ENCODE results near the gene CPA2.
"Not testable (repeated sequence)": the region's sequence is repeated elsewhere in the genome, so short reads cannot be mapped to it uniquely, and the experiment has no call there.

Gene CPA2

GRCh38 chr7:130266258-130266960 lies at the start of gene CPA2:
CPA2 (plus strand) TSS chr7:130266863; CDS start chr7:130266882, 19 bp downstream.
- peaks cover under 1% of the 10 kb centered on the region for H3K4me1 ChIP-seq (ENCODE audit: control insufficient read depth, insufficient read depth, low read length)
- no peak within 1 kb of the TSS for H3K4me3 ChIP-seq (ENCODE audit: low read depth, low read length)
- H3K9me3 ChIP-seq (ENCODE audit: control insufficient read depth, insufficient read depth, low read length), result no peaks in the 10 kb centered on the region
- no peak within 1 kb of the TSS for H3K9ac ChIP-seq (ENCODE audit: low read depth, low read length)
- H3K36me3 ChIP-seq (ENCODE audit: control insufficient read depth, insufficient read depth, low read length), result no peaks in the 10 kb centered on the region
- H3K27me3 ChIP-seq (ENCODE audit: control insufficient read depth, insufficient read depth, low read length), result no peaks in the 10 kb centered on the region

DNA sequence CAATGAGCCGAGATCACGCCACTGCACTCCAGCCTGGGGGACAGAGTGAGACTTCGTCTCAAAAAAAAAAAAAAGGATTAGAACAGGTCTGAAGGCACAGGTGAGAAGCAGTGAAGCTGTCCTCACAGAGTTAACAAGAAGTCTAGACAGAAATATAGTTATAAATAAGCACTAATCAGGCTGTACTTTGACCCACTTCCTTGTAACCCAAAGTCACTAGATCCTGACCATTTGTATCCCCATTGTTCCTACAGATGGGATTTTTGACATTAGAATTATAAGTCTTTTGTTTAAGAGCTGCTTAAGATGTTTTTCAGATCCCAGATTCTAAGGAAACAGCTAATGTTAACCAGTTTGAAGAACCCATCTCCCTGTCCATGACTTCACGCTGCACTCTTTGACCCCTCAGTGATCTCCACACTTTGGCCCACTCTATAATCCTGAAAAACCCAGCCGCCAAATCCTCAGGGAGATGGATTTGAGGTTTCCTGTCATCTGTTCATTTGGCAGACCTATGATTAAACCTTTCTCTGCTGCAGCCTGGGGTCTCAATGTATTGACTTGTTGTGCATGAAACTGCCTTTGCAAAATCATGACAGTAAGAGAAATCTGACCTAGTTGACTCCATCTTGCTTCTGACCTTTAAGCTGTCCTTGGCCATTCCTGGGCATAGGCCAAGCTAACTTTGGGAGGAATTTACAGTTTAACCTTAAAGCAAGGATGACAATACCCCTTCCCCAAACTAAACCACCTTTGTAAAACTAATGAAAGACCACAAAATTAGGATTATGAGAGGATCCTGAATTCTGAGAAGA lies 47.6 kb upstream of the CPA2 start:
- Histone ChIP-seq H3K4me3 (ENCODE audit: low read depth, low read length) (no peak overlapping the region), H3K9me3 (ENCODE audit: control insufficient read depth, insufficient read depth, low read length) (no peaks in the 10 kb centered on the region), H3K4me1 (ENCODE audit: control insufficient read depth, insufficient read depth, low read length) (no peaks in the 10 kb centered on the region), H3K27me3 (ENCODE audit: control insufficient read depth, insufficient read depth, low read length) (no peaks in the 10 kb centered on the region), H3K9ac (ENCODE audit: low read depth, low read length) (no peak overlapping the region), H3K36me3 (ENCODE audit: control insufficient read depth, insufficient read depth, low read length) (no peaks in the 10 kb centered on the region)

- Histone ChIP-seq H3K36me3 (ENCODE audit: control insufficient read depth, insufficient read depth, low read length) (no peaks in the 10 kb centered on the region), H3K27me3 (ENCODE audit: control insufficient read depth, insufficient read depth, low read length) (no peaks in the 10 kb centered on the region), H3K9me3 (ENCODE audit: control insufficient read depth, insufficient read depth, low read length) (no peaks in the 10 kb centered on the region), H3K9ac (ENCODE audit: low read depth, low read length) (no peak overlapping the region), H3K4me1 (ENCODE audit: control insufficient read depth, insufficient read depth, low read length) (no peaks in the 10 kb centered on the region), H3K4me3 (ENCODE audit: low read depth, low read length) (no peak overlapping the region)
These were observed 46.8 kb upstream of the CPA2 start for GRCh38 chr7:130219871-130220270.

DNA sequence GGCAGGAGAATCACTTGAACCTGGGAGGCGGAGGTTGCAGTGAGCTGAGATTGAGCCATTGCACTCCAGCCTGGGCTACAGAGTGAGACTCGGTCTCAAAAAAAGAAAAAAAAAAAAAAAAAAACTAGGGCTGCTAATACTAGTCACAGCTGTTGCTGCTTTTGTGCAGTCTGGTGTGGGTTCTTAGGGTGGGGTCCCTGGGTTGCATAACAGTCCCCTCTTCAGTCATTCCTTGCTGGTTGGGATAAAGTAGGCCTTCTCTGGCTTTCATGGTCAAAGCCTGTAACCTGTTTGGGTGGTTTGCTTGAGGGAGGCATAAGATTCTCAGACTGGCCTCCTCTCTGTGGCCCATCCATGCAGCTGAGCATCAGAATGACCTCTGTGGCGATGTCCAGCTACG lies 44.9 kb upstream of the CPA2 start:
- no peaks in the 10 kb centered on the region for H3K36me3 ChIP-seq (ENCODE audit: control insufficient read depth, insufficient read depth, low read length)
- H3K9ac ChIP-seq (ENCODE audit: low read depth, low read length), result no peak overlapping the region
- no peak overlapping the region for H3K4me3 ChIP-seq (ENCODE audit: low read depth, low read length)
- H3K9me3 ChIP-seq (ENCODE audit: control insufficient read depth, insufficient read depth, low read length), result no peaks in the 10 kb centered on the region
- no peaks in the 10 kb centered on the region for H3K27me3 ChIP-seq (ENCODE audit: control insufficient read depth, insufficient read depth, low read length)
- no peaks in the 10 kb centered on the region for H3K4me1 ChIP-seq (ENCODE audit: control insufficient read depth, insufficient read depth, low read length)

GRCh38 chr7:130223646-130224045 lies 43.0 kb upstream of the CPA2 start:
- peaks cover 6% of the 10 kb centered on the region for H3K4me1 ChIP-seq (ENCODE audit: control insufficient read depth, insufficient read depth, low read length)
- H3K9ac ChIP-seq (ENCODE audit: low read depth, low read length), result no peak overlapping the region
- no peaks in the 10 kb centered on the region for H3K36me3 ChIP-seq (ENCODE audit: control insufficient read depth, insufficient read depth, low read length)
- no peak overlapping the region for H3K4me3 ChIP-seq (ENCODE audit: low read depth, low read length)
- H3K27me3 ChIP-seq (ENCODE audit: control insufficient read depth, insufficient read depth, low read length), result no peaks in the 10 kb centered on the region
- no peaks in the 10 kb centered on the region for H3K9me3 ChIP-seq (ENCODE audit: control insufficient read depth, insufficient read depth, low read length)

- no peaks in the 10 kb centered on the region for H3K36me3 ChIP-seq (ENCODE audit: control insufficient read depth, insufficient read depth, low read length)
- no peak overlapping the region for H3K4me3 ChIP-seq (ENCODE audit: low read depth, low read length)
- no peaks in the 10 kb centered on the region for H3K27me3 ChIP-seq (ENCODE audit: control insufficient read depth, insufficient read depth, low read length)
- H3K9ac ChIP-seq (ENCODE audit: low read depth, low read length), result no peak overlapping the region
- peaks cover 6% of the 10 kb centered on the region for H3K4me1 ChIP-seq (ENCODE audit: control insufficient read depth, insufficient read depth, low read length)
- no peaks in the 10 kb centered on the region for H3K9me3 ChIP-seq (ENCODE audit: control insufficient read depth, insufficient read depth, low read length)
These were observed 42.5 kb upstream of the CPA2 start for GRCh38 chr7:130224210-130224609.

- H3K27me3 ChIP-seq (ENCODE audit: control insufficient read depth, insufficient read depth, low read length); H3K9me3 ChIP-seq (ENCODE audit: control insufficient read depth, insufficient read depth, low read length); H3K4me3 ChIP-seq (ENCODE audit: low read depth, low read length); H3K4me1 ChIP-seq (ENCODE audit: control insufficient read depth, insufficient read depth, low read length); H3K9ac ChIP-seq (ENCODE audit: low read depth, low read length); H3K36me3 ChIP-seq (ENCODE audit: control insufficient read depth, insufficient read depth, low read length): not testable (repeated sequence)
These were observed 41.7 kb upstream of the CPA2 start for GRCh38 chr7:130224923-130225322.

DNA sequence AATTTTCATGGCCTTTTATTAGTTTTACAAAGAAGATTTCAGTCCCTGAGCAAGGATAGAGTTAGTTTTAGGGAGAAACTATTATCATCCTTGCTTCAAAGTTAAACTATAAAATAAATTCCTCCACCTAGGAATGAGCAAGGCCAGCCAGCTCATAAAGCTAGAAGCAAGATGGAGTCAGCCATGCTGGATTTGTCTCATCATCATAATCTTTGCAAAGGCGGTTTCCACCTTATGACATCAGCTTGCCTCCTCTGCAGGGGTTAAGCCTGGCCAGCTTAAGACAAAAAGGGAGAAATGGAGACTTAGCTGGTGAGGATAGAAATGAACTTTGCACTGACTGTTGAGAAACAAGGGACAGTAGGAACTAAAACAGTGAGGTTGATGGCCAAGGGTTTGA lies 40.3 kb upstream of the CPA2 start:
- H3K4me3 ChIP-seq (ENCODE audit: low read depth, low read length), result no peak overlapping the region
- H3K9me3 ChIP-seq (ENCODE audit: control insufficient read depth, insufficient read depth, low read length), result no peaks in the 10 kb centered on the region
- H3K9ac ChIP-seq (ENCODE audit: low read depth, low read length), result no peak overlapping the region
- peaks cover 6% of the 10 kb centered on the region for H3K4me1 ChIP-seq (ENCODE audit: control insufficient read depth, insufficient read depth, low read length)
- H3K36me3 ChIP-seq (ENCODE audit: control insufficient read depth, insufficient read depth, low read length), result no peaks in the 10 kb centered on the region
- H3K27me3 ChIP-seq (ENCODE audit: control insufficient read depth, insufficient read depth, low read length), result no peaks in the 10 kb centered on the region

- H3K9ac ChIP-seq (ENCODE audit: low read depth, low read length), result no peak overlapping the region
- H3K9me3 ChIP-seq (ENCODE audit: control insufficient read depth, insufficient read depth, low read length), result no peaks in the 10 kb centered on the region
- no peak overlapping the region for H3K4me3 ChIP-seq (ENCODE audit: low read depth, low read length)
- peaks cover 6% of the 10 kb centered on the region for H3K4me1 ChIP-seq (ENCODE audit: control insufficient read depth, insufficient read depth, low read length)
- H3K27me3 ChIP-seq (ENCODE audit: control insufficient read depth, insufficient read depth, low read length), result no peaks in the 10 kb centered on the region
- H3K36me3 ChIP-seq (ENCODE audit: control insufficient read depth, insufficient read depth, low read length), result no peaks in the 10 kb centered on the region
These were observed 38.6 kb upstream of the CPA2 start for GRCh38 chr7:130227883-130228575.

DNA sequence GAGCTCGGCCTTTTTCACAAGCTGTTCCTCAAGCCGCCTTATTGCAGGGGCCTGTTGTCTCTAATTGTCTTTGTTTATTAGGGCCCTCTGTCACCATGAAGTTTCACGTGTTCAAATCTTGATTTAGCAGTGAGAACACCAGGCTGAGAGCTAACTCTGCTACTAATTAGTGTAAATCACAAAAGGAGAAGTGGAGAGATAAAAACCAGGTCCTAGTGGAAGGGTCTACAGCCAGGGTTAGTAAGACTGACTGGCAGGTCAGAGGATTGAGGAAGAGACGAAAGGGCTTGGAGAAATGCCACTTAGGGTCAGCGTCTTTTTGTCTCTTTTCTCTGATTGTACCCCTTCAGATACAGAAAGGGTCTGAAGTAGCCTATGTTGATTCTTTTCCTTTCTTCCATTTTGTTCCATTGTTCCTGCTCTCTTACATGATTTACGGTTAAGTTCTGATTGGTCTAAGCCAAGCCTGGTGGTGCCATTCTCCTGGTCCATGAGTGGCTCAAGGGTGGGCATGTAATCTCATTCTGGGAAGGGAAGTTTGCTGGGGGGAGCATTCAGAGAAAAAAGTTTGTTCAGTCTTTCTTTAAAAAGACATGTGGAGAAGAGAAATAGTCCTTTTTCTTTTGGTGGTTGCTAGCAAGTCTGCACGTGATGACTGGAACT lies 37.7 kb upstream of the CPA2 start:
- no peaks in the 10 kb centered on the region for H3K36me3 ChIP-seq (ENCODE audit: control insufficient read depth, insufficient read depth, low read length)
- H3K27me3 ChIP-seq (ENCODE audit: control insufficient read depth, insufficient read depth, low read length), result no peaks in the 10 kb centered on the region
- no peak overlapping the region for H3K4me3 ChIP-seq (ENCODE audit: low read depth, low read length)
- H3K9me3 ChIP-seq (ENCODE audit: control insufficient read depth, insufficient read depth, low read length), result no peaks in the 10 kb centered on the region
- peaks cover 6% of the 10 kb centered on the region for H3K4me1 ChIP-seq (ENCODE audit: control insufficient read depth, insufficient read depth, low read length)
- H3K9ac ChIP-seq (ENCODE audit: low read depth, low read length), result no peak overlapping the region

DNA sequence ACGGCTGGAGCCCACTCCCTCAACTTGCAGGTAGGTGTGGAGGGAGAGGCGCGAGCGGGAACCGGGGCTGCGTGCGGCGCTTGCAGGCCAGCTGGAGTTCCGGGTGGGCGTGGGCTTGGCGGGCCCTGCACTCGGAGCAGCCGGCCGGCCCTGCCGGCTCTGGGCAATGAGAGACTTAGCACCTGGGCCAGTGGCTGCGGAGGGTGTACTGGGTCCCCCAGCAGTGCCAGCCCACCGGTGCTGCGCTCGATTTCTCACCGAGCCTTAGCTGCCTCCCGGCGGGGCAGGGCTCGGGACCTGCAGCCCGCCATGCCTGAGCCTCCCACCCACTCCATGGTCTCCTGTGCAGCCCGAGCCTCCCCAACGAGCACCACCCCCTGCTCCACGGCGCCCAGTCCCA lies 36.7 kb upstream of the CPA2 start:
- not testable (repeated sequence) for H3K9me3 ChIP-seq (ENCODE audit: control insufficient read depth, insufficient read depth, low read length); H3K9ac ChIP-seq (ENCODE audit: low read depth, low read length); H3K4me1 ChIP-seq (ENCODE audit: control insufficient read depth, insufficient read depth, low read length); H3K4me3 ChIP-seq (ENCODE audit: low read depth, low read length); H3K36me3 ChIP-seq (ENCODE audit: control insufficient read depth, insufficient read depth, low read length); H3K27me3 ChIP-seq (ENCODE audit: control insufficient read depth, insufficient read depth, low read length)

Measured in iPS-15b (cell line).